Measurements from ENCODE around the gene SPAG17. TPM values are rescaled to one million over a fixed set of nuclear protein-coding genes. Genes with fewer than 3 reads are reported as not detected.

SPAG17 gene
- total and polyA plus RNA-seq, 7 donors, result not detected

GRCh38 chr1:118136187-118136941 lies 48.7 kb downstream of the SPAG17 start:
- H3K4me1 ChIP-seq, result peaks cover 0 to 6% (median 3%) of the 10 kb centered on the region in 4 donors
- no peak for DNase-seq
- H3K9me3 ChIP-seq, result no peaks in the 10 kb centered on the region
- TF ChIP-seq POLR2A (IDR thresholded peaks at IDR 0.05) (no peak), POLR2AphosphoS5 (IDR thresholded peaks at IDR 0.05) (no peak), CTCF (IDR thresholded peaks at IDR 0.05) (no peak), EP300 (IDR thresholded peaks at IDR 0.05) (no peak)
- H3K36me3 ChIP-seq, result no peaks in the 10 kb centered on the region
- 42 to 63% methylated on average over 8 of the region's 8 CpGs for WGBS, 2 donors
- no peak overlapping the region for H3K4me3 ChIP-seq
- intact Hi-C loops (cut with DNase I), result no loop called here
- H3K27me3 ChIP-seq, result no peaks in the 10 kb centered on the region
- H3K27ac ChIP-seq, result no peak overlapping the region

- Histone ChIP-seq H3K4me1 (peaks cover 0 to 6% (median 3%) of the 10 kb centered on the region in 4 donors), H3K9me3 (no peaks in the 10 kb centered on the region), H3K4me3 (no peak overlapping the region), H3K27me3 (no peaks in the 10 kb centered on the region), H3K27ac (no peak overlapping the region), H3K36me3 (no peaks in the 10 kb centered on the region)
- 88 to 93% methylated on average over 5 of the region's 5 CpGs for WGBS, 2 donors
- no peak for TF ChIP-seq POLR2AphosphoS5 (IDR thresholded peaks at IDR 0.05)
- no peak for TF ChIP-seq CTCF (IDR thresholded peaks at IDR 0.05)
- no peak for TF ChIP-seq EP300 (IDR thresholded peaks at IDR 0.05)
- no peak for TF ChIP-seq POLR2A (IDR thresholded peaks at IDR 0.05)
- intact Hi-C loops (cut with DNase I), result no loop called here
- no peak for DNase-seq
Observed at GRCh38 chr1:118132000-118132399, 53.0 kb downstream of the SPAG17 start.

- Histone ChIP-seq H3K36me3 (no peaks in the 10 kb centered on the region), H3K4me3 (no peak overlapping the region), H3K27me3 (no peaks in the 10 kb centered on the region), H3K27ac (no peak overlapping the region), H3K9me3 (no peaks in the 10 kb centered on the region), H3K4me1 (no peaks in the 10 kb centered on the region)
- intact Hi-C loops (cut with DNase I), result no loop called here
- WGBS, 2 donors, result 82% methylated on average over 1 of the region's 1 CpG
- no peak for DNase-seq
- TF ChIP-seq POLR2AphosphoS5 (IDR thresholded peaks at IDR 0.05), result no peak
- no peak for TF ChIP-seq CTCF (IDR thresholded peaks at IDR 0.05)
- no peak for TF ChIP-seq POLR2A (IDR thresholded peaks at IDR 0.05)
- TF ChIP-seq EP300 (IDR thresholded peaks at IDR 0.05), result no peak
Observed at GRCh38 chr1:118128761-118129160, 56.3 kb downstream of the SPAG17 start.

GRCh38 chr1:118124064-118124463 lies 61.0 kb downstream of the SPAG17 start:
- DNase-seq, result no peak
- Histone ChIP-seq H3K9me3 (no peaks in the 10 kb centered on the region), H3K4me3 (no peak overlapping the region), H3K36me3 (no peaks in the 10 kb centered on the region), H3K27ac (no peak overlapping the region), H3K27me3 (no peaks in the 10 kb centered on the region), H3K4me1 (no peaks in the 10 kb centered on the region)
- TF ChIP-seq POLR2A (IDR thresholded peaks at IDR 0.05) (no peak), EP300 (IDR thresholded peaks at IDR 0.05) (no peak), CTCF (IDR thresholded peaks at IDR 0.05) (no peak), POLR2AphosphoS5 (IDR thresholded peaks at IDR 0.05) (no peak)
- intact Hi-C loops (cut with DNase I), result no loop called here
- 67 to 72% methylated on average over 3 of the region's 3 CpGs for WGBS, 2 donors

Measured in sigmoid colon (tissue), 7 donors.